K562 (cell line): ENCODE measurements around the gene ZFAND2B. TPM values are rescaled to one million over a fixed set of nuclear protein-coding genes. Genes with fewer than 3 reads are reported as not detected.

Source experiments
- DIDO1 ChIP-seq: fragments of 450-650 bp; IDR thresholded peaks from 2 replicates; pipeline ENCODE4 v1.6.1; 2016; ENCODE audit warnings: low read depth, missing biosample characterization, missing genetic modification characterization
- ESRRA ChIP-seq: fragments of 450-650 bp; IDR thresholded peaks from 2 replicates; pipeline ENCODE4 v1.6.1; 2014; ENCODE audit warnings: low read depth, mild to moderate bottlenecking, moderate library complexity, borderline replicate concordance
- ETV5 ChIP-seq: sonication (generic); formaldehyde crosslinking; IDR thresholded peaks from 2 replicates; pipeline ENCODE4 v1.4.0; 2020; ENCODE audit warnings: low read depth, mild to moderate bottlenecking, missing genetic modification reagents
- GABPB1 ChIP-seq: sonication (generic); formaldehyde crosslinking; IDR thresholded peaks from 2 replicates; pipeline ENCODE4 v1.8.0; 2022; ENCODE audit warnings: mild to moderate bottlenecking, missing genetic modification reagents
- KDM4B ChIP-seq, 2 experiments: fragments of 450-650 bp in 1 of 2; sonication (generic) in 1 of 2; IDR thresholded peaks; 2 replicates each; pipeline ENCODE4 v1.6.1; 2016 to 2017; ENCODE audit warnings: borderline replicate concordance in 2 of 2, antibody characterized with exemption in 1 of 2, low read depth in 1 of 2, mild to moderate bottlenecking in 1 of 2
- PCBP2 ChIP-seq: fragments of 200-400 bp; formaldehyde crosslinking; IDR thresholded peaks from 2 replicates; pipeline ENCODE4 v1.6.1; 2018; ENCODE audit warnings: low read length, low read depth, mild to moderate bottlenecking, moderate library complexity; ENCODE audit not compliant: poor library complexity, severe bottlenecking
- PML ChIP-seq: IDR thresholded peaks from 2 replicates; pipeline ENCODE4 v1.6.1; 2012; ENCODE audit warnings: low read length, inconsistent platforms
- RCOR1 ChIP-seq, 2 experiments: IDR thresholded peaks; 2 replicates each; pipeline ENCODE4 v1.6.1; 2012; ENCODE audit warnings: low read depth in 2 of 2, low read length in 2 of 2, borderline replicate concordance in 1 of 2, improper control_type of control experiment in 1 of 2
- SIX5 ChIP-seq, 2 experiments: IDR thresholded peaks; 2 replicates each; pipeline ENCODE4 v1.6.1; 2011; ENCODE audit warnings: low read length in 2 of 2, borderline replicate concordance in 1 of 2, low read depth in 1 of 2, mild to moderate bottlenecking in 1 of 2, moderate library complexity in 1 of 2; ENCODE audit not compliant: insufficient read depth in 1 of 2
- STAG1 ChIP-seq: sonication (generic); formaldehyde crosslinking; IDR thresholded peaks from 2 replicates; pipeline ENCODE4 v1.5.0; 2020; ENCODE audit warnings: missing genetic modification reagents, borderline replicate concordance
- ZFPM2 ChIP-seq: fragments of 250-450 bp; sonication (Bioruptor Pico); IDR thresholded peaks from 2 replicates; pipeline ENCODE4 v1.5.1; 2022; ENCODE audit warnings: mild to moderate bottlenecking
- ZNF12 ChIP-seq: sonication (generic); formaldehyde crosslinking; IDR thresholded peaks from 2 replicates; pipeline ENCODE4 v1.4.0; 2020; ENCODE audit warnings: mild to moderate bottlenecking, missing genetic modification reagents
- polyA plus RNA-seq, 8 experiments: library from polyadenylated mRNA; depleted of rRNA in 4 of 8; stranded (reverse) in 5 of 8; unstranded in 3 of 8; fragments of >200 nt; fragmentation: Nextera tagmentation in 2 of 8; fragmentation: Illumina TruSeq in 1 of 8; extraction: Ambion mirVana in 2 of 8; extraction: Trizol in 1 of 8; gene quantifications; 2 replicates each; pipeline versions ENCODE4 v1.2.1 to v1.2.3, GENCODE V29; 2011 to 2014; ENCODE audit warnings: inconsistent platforms in 1 of 8, missing spikeins in 1 of 8
- total RNA-seq, 7 experiments: library from RNA; depleted of rRNA in 6 of 7; stranded (reverse); fragments of >200 nt in 6 of 7; fragmentation: Illumina TruSeq in 2 of 7; extraction: Trizol in 2 of 7; gene quantifications; 2 replicates each; pipeline versions ENCODE4 v1.2.1 to v1.2.3, GENCODE V29; 2011 to 2021; ENCODE audit warnings: low replicate concordance in 1 of 7
- TF ChIP-seq, protein P1 (sequence below): fragments of 250-450 bp; sonication (Bioruptor Pico); IDR thresholded peaks from 2 replicates; pipeline ENCODE4 v1.6.1; 2021; ENCODE audit warnings: mild to moderate bottlenecking
- TF ChIP-seq, protein P2 (sequence below): sonication (generic); formaldehyde crosslinking; IDR thresholded peaks from 2 replicates; pipeline ENCODE4 v1.8.0; 2022; ENCODE audit warnings: mild to moderate bottlenecking, missing genetic modification reagents
- TF ChIP-seq, protein P3 (sequence below): fragments of 450-650 bp; IDR thresholded peaks from 2 replicates; pipeline ENCODE4 v1.6.1; 2018; ENCODE audit not compliant: partially characterized antibody
- TF ChIP-seq, protein P4 (sequence below): fragments of 450-650 bp; formaldehyde crosslinking; IDR thresholded peaks from 2 replicates; pipeline ENCODE4 v1.4.0; 2020; ENCODE audit warnings: mild to moderate bottlenecking, moderate library complexity

Gene ZFAND2B
- total and polyA plus RNA-seq, 9 of the 15 experiments (the other 6 are each of a cell fraction or from before 2014, with no cell fraction given): 9.9 to 33.3 (median 26.1) TPM

DNA sequence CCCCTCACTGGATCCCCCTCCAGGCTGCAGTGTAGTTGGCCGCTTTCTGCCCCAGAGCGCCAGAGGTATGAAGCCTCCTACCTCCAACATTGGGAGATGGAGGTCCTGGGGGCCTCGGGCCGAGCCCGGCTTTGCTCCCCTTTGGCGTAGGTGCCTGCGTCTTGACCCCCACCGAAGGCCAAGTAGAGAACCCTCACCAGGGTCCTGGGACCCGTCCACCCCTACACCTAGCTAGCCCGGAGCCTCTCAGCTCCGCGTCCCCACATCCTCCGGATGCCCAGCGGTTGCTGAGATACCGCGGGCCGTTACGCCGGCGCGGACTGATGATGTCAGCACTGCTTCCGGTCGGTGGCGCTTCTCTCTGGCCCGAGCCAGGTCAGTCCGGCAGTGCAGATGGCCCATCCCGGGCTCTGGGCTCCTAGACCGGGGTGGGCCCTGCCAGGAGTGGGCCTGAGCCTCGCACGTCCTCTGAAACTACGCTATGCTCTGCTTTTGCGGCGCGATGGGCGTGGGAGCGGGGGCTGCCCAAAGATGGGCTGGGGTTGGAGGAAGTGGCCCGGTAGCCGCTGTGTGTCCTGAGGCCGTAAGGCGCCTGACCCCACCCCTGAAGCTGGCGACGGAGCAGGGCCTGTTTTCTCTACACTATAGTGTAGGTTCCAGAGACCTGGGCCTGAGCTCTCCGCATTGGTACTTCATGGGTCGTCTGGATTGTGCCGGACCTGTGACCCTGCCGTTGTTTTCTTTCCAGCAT lies 38.7 kb downstream of the ZFAND2B start, which contains the start of the genes GLB1L and STK16 (continued):
- TF ChIP-seq, protein P1, sequence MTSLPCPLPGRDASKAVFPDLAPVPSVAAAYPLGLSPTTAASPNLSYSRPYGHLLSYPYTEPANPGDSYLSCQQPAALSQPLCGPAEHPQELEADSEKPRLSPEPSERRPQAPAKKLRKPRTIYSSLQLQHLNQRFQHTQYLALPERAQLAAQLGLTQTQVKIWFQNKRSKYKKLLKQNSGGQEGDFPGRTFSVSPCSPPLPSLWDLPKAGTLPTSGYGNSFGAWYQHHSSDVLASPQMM: no peak
- TF ChIP-seq ESRRA (peak; percentile 59), PCBP2 (no peak), ZFPM2 (CRISPR knock-in tag) (no peak), ETV5 (CRISPR knock-in tag) (peak; percentile 73; the same call in 1 of the 2 replicates), SIX5 (IDR thresholded peaks at IDR 0.05; ENCODE audit: borderline replicate concordance in 1 of 2, insufficient read depth in 1 of 2, low read depth in 1 of 2, low read length in 2 of 2) (no peak; a peak in 1 of 4 replicates), KDM4B (IDR thresholded peaks at IDR 0.05; ENCODE audit: borderline replicate concordance in 2 of 2, low read depth in 1 of 2) (peak in 1 of 2 experiments; percentile 51; a peak in 1 of 4 replicates), ZNF12 (no peak), GABPB1 (peak; percentile 94), STAG1 (no peak), RCOR1 (IDR thresholded peaks at IDR 0.05; ENCODE audit: borderline replicate concordance in 1 of 2, low read depth in 2 of 2, low read length in 2 of 2) (peak in 1 of 2 experiments; percentile 65; a peak in 2 of 4 replicates), PML (peak; percentile 37; the same call in 1 of the 2 replicates), DIDO1 (tag) (peak; percentile 43; the same call in 1 of the 2 replicates)
- TF ChIP-seq, protein P2, sequence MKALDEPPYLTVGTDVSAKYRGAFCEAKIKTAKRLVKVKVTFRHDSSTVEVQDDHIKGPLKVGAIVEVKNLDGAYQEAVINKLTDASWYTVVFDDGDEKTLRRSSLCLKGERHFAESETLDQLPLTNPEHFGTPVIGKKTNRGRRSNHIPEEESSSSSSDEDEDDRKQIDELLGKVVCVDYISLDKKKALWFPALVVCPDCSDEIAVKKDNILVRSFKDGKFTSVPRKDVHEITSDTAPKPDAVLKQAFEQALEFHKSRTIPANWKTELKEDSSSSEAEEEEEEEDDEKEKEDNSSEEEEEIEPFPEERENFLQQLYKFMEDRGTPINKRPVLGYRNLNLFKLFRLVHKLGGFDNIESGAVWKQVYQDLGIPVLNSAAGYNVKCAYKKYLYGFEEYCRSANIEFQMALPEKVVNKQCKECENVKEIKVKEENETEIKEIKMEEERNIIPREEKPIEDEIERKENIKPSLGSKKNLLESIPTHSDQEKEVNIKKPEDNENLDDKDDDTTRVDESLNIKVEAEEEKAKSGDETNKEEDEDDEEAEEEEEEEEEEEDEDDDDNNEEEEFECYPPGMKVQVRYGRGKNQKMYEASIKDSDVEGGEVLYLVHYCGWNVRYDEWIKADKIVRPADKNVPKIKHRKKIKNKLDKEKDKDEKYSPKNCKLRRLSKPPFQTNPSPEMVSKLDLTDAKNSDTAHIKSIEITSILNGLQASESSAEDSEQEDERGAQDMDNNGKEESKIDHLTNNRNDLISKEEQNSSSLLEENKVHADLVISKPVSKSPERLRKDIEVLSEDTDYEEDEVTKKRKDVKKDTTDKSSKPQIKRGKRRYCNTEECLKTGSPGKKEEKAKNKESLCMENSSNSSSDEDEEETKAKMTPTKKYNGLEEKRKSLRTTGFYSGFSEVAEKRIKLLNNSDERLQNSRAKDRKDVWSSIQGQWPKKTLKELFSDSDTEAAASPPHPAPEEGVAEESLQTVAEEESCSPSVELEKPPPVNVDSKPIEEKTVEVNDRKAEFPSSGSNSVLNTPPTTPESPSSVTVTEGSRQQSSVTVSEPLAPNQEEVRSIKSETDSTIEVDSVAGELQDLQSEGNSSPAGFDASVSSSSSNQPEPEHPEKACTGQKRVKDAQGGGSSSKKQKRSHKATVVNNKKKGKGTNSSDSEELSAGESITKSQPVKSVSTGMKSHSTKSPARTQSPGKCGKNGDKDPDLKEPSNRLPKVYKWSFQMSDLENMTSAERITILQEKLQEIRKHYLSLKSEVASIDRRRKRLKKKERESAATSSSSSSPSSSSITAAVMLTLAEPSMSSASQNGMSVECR (CRISPR knock-in tag): peak; percentile 78
- TF ChIP-seq, protein P3, sequence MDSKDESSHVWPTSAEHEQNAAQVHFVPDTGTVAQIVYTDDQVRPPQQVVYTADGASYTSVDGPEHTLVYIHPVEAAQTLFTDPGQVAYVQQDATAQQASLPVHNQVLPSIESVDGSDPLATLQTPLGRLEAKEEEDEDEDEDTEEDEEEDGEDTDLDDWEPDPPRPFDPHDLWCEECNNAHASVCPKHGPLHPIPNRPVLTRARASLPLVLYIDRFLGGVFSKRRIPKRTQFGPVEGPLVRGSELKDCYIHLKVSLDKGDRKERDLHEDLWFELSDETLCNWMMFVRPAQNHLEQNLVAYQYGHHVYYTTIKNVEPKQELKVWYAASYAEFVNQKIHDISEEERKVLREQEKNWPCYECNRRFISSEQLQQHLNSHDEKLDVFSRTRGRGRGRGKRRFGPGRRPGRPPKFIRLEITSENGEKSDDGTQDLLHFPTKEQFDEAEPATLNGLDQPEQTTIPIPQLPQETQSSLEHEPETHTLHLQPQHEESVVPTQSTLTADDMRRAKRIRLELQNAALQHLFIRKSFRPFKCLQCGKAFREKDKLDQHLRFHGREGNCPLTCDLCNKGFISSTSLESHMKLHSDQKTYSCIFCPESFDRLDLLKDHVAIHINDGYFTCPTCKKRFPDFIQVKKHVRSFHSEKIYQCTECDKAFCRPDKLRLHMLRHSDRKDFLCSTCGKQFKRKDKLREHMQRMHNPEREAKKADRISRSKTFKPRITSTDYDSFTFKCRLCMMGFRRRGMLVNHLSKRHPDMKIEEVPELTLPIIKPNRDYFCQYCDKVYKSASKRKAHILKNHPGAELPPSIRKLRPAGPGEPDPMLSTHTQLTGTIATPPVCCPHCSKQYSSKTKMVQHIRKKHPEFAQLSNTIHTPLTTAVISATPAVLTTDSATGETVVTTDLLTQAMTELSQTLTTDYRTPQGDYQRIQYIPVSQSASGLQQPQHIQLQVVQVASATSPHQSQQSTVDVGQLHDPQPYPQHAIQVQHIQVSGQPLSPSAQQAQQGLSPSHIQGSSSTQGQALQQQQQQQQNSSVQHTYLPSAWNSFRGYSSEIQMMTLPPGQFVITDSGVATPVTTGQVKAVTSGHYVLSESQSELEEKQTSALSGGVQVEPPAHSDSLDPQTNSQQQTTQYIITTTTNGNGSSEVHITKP: peak; percentile 50
- TF ChIP-seq, protein P4, sequence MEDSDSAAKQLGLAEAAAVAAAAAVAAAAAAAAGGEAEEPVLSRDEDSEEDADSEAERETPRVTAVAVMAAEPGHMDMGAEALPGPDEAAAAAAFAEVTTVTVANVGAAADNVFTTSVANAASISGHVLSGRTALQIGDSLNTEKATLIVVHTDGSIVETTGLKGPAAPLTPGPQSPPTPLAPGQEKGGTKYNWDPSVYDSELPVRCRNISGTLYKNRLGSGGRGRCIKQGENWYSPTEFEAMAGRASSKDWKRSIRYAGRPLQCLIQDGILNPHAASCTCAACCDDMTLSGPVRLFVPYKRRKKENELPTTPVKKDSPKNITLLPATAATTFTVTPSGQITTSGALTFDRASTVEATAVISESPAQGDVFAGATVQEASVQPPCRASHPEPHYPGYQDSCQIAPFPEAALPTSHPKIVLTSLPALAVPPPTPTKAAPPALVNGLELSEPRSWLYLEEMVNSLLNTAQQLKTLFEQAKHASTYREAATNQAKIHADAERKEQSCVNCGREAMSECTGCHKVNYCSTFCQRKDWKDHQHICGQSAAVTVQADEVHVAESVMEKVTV (CRISPR knock-in tag): no peak
